Brain microvascular endothelial cell (primary cell): ENCODE measurements around the gene ST3GAL5.

Source experiments
- DNase-seq: peaks from one replicate; pipeline ENCODE4 v3.0.0-alpha.2; 2020
- H3K27ac ChIP-seq: fragments of 250-450 bp; sonication (Bioruptor Pico); 2 replicates; pipeline ENCODE4 v1.5.1; 2020; ENCODE audit warnings: mild to moderate bottlenecking, moderate library complexity
- H3K27me3 ChIP-seq: fragments of 250-450 bp; sonication (Bioruptor Pico); replicated peaks from 2 replicates; pipeline ENCODE4 v1.5.1; 2020; ENCODE audit warnings: mild to moderate bottlenecking
- H3K36me3 ChIP-seq: fragments of 250-450 bp; sonication (Bioruptor Pico); replicated peaks from 2 replicates; pipeline ENCODE4 v1.5.1; 2020; ENCODE audit warnings: mild to moderate bottlenecking
- H3K4me3 ChIP-seq: 2 replicates; pipeline ENCODE4 v1.5.1; 2011; ENCODE audit warnings: low read depth, mild to moderate bottlenecking, control low read depth, low read length, moderate library complexity
- CTCF ChIP-seq: IDR thresholded peaks from 2 replicates; pipeline ENCODE4 v1.5.1; 2011; ENCODE audit warnings: low read depth, mild to moderate bottlenecking, moderate library complexity, low read length, control low read depth, inconsistent platforms; ENCODE audit errors: missing control alignments
- in situ Hi-C: cut with HindIII; loops from 2 replicates; pipeline ENCODE4 v1.10.0; 2017; ENCODE audit warnings: low sequenced_read_pairs, low pct_ligation_motif_present

ST3GAL5 gene

DNA sequence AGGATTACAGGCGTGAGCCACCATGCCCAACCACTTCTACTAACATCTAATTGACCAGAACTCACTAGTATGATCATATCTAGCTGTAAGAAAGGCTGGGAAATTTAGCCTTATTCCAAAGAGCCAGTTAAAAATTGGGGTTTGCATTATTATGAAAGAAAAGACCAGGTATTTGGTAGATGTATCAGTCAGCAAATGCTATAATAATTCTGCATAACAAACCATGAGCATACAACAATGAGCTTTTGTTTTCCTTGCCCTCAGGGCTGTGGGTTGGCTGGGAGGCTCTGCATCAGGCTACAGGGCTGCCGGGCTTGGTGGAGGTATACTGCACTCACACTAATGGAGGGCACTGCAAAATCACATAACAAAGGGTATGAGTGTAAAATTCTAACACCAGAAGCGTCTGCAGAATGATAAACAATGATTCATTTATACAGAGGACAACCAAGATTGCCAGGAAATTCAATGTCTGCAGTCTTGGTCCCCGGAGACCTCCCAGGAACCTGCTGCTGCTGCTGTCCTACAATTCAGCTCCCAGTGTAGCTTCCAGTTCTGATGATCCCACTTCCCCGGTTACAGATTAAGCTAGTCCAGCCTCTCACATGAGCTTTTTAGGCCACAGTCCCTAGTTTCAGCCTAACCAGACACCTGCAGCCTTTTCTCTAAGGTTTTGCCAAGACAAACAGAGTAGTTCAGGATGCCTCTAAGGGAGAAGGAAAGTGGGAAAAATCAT, 32.2 kb upstream of the ST3GAL5 start:
- H3K27me3 ChIP-seq: no peaks in the 10 kb centered on the region
- DNase-seq: peak; percentile 78
- no peaks in the 10 kb centered on the region for H3K36me3 ChIP-seq
- H3K4me3 ChIP-seq: no peak overlapping the region
- in situ Hi-C loops: no loop called here
- no peak for TF ChIP-seq CTCF
- H3K27ac ChIP-seq: no peak overlapping the region

DNA sequence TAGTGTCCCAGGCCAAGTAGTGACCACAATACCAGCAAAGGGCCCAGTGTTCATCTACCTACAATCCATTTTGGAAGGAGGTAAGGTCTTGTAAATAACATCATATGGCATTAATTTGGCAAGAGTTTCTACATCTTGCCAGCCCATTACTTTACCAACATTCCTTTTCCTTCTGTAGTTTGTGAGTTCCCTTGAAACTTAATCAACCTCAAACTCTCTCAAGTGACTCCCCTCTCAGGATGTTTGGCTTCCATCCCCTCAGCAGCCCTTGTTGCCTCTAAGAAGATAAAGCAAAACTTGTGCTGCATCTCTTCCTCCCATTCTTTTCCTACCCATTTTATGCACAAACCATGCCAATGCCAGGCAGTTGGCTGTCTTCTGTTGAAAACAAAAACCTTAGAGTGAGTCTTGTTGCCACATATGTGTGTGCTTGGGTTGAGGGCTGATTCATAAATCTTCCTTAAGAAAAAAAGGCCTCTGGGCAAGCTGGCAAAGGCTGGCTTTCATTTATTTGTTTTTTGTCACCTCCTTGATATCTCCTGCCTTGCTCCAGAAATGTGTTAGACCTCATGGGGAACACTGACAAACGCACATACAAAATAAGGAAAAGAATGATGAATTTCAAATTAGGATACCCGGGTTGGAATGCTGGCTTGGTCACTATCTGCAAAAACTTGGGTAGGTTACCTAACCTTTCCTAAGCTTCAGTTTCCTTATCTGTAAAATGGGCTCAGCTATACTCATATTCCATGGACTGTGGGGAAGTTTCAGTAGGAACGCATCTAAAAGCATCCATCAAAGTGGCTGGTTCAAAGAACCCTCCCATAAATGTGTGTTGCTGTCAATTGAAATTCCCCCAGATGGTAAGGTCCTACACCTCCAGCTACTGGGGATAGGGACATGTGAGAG, 29.4 kb upstream of the ST3GAL5 start:
- in situ Hi-C loops: no loop called here
- no peaks in the 10 kb centered on the region for H3K27me3 ChIP-seq
- no peak for TF ChIP-seq CTCF
- DNase-seq: no peak
- H3K27ac ChIP-seq: no peak overlapping the region
- H3K36me3 ChIP-seq: no peaks in the 10 kb centered on the region
- no peak overlapping the region for H3K4me3 ChIP-seq

- H3K27me3 ChIP-seq: no peaks in the 10 kb centered on the region
- no peak for DNase-seq
- no peak overlapping the region for H3K27ac ChIP-seq
- in situ Hi-C loops: no loop called here
- H3K36me3 ChIP-seq: no peaks in the 10 kb centered on the region
- H3K4me3 ChIP-seq: no peak overlapping the region
- no peak for TF ChIP-seq CTCF
Observed at GRCh38 chr2:85915606-85916303, 27.0 kb upstream of the ST3GAL5 start.

DNA sequence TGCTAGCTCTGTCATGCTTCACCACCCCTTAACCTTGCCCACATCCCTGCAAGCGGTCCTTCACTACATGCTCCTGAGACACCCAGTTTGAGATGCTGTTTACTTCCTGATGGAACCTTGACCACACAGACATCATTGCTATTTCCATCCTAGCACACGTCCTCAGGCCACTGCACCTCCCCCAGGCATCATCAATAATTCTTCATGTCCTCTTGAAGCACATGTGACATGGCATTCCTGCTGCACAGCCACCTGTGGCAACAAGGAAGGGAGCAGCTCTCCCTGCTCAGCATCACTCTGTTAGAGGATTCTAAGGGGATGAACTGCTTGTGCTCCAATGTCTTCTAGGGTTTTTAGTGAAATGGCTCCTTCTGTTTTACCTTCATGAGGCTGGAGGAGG, 26.1 kb upstream of the ST3GAL5 start:
- Histone ChIP-seq H3K27ac (no peak overlapping the region), H3K4me3 (no peak overlapping the region), H3K36me3 (no peaks in the 10 kb centered on the region), H3K27me3 (no peaks in the 10 kb centered on the region)
- in situ Hi-C loops: no loop called here
- TF ChIP-seq CTCF: no peak
- DNase-seq: no peak

DNA sequence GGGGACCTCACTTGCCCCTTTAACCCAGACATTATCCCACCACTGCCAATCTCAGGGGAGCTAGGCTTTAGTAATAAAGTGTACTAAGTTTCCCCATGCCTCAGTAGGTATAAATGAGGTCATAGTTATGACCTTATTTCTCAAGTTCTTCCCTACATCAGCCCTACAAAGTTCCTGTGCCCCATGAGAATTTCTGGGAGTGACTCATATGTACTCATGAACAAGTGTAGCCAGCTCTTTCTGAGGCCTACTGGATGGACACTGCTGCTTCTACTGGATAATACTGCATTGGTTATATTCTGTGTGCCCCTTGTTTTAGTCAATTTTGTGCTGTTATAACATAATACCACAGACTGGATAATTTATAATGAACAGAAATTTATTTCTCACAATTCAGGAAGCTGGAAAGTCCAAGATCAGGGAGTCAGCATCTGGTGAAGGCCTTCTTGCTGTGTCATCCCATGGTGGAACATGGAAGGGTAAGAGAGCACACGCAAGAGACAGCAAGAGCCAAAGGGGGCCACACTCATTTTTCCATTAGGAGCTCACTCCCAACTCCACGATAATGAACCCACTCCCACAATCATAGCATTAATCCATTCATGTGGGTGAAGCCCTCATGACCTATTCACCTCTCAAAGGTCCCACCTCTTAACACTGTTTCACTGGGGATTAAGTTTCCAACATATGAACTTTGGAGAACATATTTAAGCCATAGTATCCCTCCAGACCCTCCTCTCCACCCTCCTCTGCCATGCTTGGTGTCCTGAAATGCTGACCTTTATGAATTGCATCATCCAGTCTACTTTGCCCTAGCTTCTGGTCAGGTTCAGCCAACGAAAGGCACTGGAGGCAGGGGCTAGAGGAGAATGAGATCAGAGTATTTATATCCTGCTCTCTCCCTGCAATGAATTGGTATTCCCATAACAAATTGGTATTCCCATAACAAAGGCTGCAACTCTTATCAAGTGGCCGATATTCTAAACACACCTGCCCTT, 25.4 kb upstream of the ST3GAL5 start:
- DNase-seq: peak; percentile 57
- no peak overlapping the region for H3K27ac ChIP-seq
- no peaks in the 10 kb centered on the region for H3K27me3 ChIP-seq
- no peaks in the 10 kb centered on the region for H3K36me3 ChIP-seq
- H3K4me3 ChIP-seq: no peak overlapping the region
- in situ Hi-C loops: no loop called here
- no peak for TF ChIP-seq CTCF
